Epithelial cell of prostate (primary cell): ENCODE data around the gene TMOD1.
"Not testable (repeated sequence)": the region's sequence is repeated elsewhere in the genome, so short reads cannot be mapped to it uniquely, and the experiment has no call there.

Experiments used
- DNase-seq: peaks from one replicate; pipeline ENCODE4 v3.0.0-alpha.2; 2011; ENCODE audit warnings: low read depth, low spot score
- H3K27ac ChIP-seq: fragments of 450-650 bp; 2 replicates; pipeline ENCODE4 v1.5.1; 2017; ENCODE audit warnings: mild to moderate bottlenecking

Gene TMOD1

DNA sequence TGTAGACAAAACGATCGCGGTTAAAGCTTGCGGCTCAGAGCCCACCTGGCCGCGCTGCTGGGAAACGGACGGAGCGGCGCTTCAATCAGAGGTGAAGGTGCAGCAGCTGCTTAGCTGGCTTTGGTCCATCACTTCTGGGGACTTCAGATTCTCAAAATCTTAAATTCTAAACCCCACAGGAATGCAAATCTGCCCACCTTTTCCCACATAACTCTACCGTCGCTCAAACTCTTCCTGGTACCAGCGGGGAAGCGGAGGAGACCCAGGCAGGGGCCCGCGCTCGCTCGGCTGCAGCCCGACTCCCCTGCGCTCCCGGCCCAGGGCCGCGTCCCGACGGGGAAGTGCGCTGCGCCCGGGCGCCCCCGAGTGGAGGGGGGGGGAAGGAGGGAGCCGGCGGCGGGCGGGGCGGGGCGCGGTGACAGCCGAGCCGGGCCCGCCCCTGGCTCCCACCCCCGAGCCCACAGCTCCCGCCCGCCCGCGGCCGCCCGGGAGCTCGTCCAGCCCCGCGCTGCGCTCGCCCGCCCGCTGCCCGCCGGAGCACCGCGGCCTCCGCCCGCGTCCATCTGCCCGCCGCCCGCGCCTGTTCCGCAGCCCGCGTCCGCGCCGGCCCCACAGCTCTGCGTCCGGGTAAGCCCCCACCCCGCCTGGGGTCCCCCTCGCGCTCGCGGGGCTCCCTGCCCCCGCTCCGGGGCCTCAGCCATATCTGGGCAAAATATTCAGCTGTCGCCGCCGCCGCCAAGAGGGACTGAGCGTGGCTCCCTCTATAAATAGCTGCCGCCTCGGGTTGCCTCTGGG lies at the start of gene TMOD1:
Gene TMOD1, plus strand, starts transcription at position 490 of the 795 bp plus-strand sequence. CDS start 22,523 bp downstream, outside the sequence.
- H3K27ac ChIP-seq, result no peak within 1 kb of the TSS
- no peak for DNase-seq

DNA sequence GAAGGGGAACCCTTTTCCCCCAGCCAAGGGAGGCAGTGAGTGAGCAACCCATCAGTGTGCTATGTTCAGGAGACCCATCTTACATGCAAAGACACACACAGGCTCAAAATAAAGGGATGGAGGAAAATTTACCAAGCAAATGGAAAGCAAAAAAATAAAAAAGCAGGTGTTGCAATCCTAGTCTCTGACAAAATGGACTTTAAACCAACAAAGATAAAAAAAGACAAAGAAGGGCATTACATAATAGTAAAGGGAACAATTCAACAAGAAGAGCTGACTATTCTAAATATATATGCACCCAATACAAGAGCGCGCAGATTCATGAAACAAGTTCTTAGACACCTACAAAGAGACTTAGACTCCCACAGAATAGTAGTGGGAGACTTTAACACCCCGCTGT lies 47.9 kb upstream of the TMOD1 start:
- DNase-seq, result not testable (repeated sequence)

DNA sequence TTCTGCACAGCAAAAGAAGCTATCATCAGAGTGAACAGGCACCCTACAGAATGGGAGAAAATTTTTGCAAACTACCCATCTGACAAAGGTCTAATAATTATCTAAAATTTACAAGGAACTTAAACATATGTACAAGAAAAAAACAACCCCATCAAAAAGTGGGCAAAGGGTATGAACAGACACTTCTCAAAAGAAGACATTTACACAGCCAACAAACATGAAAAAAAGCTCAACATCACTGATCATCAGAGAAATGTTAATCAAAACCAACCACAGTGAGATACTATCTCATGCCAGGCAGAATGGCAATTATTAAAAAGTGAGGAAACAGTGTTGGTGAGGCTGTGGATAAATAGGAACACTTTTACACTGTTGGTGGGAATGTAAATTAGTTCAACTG lies 44.6 kb upstream of the TMOD1 start:
- not testable (repeated sequence) for DNase-seq, H3K27ac ChIP-seq

More for the DNA sequence above, 47.9 kb upstream of the TMOD1 start:
- H3K27ac ChIP-seq, result not testable (repeated sequence)

DNA sequence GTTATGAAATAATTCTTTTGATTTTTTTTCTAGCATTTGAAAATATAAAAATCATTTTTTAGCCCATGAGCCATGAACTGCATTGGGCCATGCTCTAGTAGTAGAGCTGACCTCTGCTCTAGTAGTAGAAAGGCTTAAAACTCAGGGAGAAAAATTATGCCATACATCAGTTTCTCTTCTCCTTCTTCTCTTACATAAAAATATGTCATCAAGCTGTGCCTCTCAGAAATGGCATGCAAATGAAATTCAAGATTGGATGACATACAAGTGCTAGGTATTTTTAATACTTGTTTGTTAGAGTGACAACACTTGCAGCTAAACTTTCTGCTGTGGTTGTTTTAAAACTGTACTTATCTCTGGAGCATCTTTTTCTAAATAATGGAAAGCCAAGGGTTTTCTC lies 42.1 kb upstream of the TMOD1 start:
- no peak for DNase-seq
- H3K27ac ChIP-seq, result no peak overlapping the region

DNA sequence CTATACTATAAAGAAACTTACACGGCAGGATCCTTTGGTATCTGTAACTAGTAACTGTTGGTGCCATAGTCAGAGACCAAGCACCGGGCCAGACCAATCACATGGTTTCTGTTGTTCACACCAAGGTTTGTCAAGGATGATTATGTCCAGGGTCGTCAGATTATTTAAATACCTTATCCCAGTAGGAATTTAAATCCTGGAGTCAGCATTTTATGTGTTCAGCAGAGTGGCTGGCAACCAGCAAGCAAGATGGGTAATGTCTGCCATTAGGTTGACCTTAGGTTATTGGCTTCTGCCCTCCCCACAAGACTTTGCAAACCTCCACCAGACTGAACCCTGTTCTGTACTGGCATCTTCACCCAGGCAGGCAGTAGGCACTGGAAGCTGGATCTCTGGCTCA lies 39.3 kb upstream of the TMOD1 start:
- H3K27ac ChIP-seq, result no peak overlapping the region
- no peak for DNase-seq

DNA sequence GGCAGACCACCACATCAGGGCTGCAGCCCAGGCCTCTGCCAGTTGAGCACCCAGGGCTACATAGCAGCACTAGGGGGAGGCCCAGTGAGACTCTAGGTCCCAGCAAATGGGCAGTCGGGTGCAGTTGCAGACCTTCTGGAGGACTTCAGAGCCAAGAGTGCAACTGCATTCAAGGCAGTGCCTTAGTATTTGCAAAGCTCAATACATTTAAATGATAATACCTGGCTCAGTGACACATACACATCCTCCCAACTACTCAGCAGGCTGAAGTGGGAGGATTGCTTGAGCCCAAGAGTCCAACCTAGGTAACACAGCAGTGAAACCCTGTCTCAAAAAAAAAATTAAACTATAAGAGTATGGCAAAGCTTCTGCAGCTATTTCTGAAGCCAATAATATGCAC lies 38.6 kb upstream of the TMOD1 start:
- no peak overlapping the region for H3K27ac ChIP-seq
- DNase-seq, result no peak

DNA sequence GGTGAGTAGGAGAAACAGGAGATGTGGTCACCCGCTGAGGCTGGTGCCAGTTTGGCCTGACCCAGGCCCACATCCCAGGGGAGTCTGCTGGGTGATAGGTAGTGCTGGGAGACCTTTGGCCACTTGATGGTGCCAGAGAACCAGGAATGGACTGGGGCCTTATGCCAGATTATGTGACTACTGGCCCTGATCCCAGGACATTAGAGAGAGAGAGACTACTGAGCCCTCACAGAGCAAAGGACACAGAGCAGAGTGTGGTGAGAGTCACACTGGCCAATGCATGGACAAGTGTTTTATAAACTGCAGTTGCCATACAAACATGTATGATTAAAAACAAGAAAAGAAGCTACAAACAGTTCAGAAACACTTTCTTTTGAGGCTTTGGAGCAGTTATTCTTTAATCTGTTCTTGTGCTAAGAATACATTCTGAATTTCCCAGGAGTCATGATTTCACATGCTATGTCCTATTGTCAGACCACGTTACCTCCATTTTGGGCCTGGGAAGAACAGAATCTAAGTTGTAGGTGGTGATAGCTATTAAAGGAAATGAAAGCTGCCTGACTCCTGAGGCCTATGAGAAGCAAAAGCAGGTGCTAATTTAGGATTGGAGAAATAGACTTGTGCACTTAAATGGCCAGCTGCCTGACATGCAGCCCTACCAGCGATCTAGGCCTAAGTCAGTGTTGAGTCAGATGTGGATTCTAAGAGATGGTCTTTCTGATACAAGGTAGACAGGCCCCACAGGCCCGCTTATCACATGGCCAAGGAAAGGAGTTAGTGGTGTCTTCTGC lies 32.6 kb upstream of the TMOD1 start:
- no peak for DNase-seq
- H3K27ac ChIP-seq, result no peak overlapping the region

DNA sequence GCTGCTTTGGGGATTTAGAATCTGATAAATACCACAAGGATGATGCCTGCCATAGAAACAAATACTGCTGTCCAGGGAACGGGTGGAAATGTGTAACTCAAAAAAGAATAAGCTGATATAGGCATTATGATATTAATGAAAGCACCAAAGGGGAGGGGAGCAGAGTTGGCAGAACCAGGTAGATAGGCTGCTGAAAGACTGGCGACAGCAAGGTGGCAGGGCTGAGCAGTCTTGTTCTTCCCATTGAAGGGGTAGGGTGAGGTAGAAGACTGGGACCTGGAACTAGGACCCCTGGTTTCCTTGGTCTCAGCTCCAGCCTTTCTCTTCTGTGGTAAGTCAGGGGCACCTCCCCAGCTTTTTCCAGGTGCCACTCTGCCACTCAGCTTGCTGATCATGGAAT lies 31.4 kb upstream of the TMOD1 start:
- no peak overlapping the region for H3K27ac ChIP-seq
- DNase-seq, result no peak

DNA sequence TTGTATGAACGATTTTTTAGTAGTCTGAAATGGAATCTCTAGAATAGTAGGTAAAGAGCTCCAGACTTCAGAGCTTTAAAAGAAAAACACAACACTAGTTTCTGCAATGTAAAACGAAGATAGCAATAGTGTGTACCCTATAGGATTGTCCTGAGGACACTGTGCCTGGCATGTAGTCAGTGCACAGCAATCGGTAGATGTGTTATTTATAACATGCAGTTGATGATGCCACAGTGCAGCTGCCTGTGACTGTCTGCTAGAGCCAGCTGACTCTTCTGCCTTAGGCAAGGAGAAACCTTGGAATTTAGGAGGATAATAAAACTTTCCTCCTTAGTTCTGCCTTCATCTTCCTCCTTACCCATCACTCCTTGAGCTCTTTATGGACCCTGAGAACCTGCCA lies 27.7 kb upstream of the TMOD1 start:
- DNase-seq, result no peak

DNA sequence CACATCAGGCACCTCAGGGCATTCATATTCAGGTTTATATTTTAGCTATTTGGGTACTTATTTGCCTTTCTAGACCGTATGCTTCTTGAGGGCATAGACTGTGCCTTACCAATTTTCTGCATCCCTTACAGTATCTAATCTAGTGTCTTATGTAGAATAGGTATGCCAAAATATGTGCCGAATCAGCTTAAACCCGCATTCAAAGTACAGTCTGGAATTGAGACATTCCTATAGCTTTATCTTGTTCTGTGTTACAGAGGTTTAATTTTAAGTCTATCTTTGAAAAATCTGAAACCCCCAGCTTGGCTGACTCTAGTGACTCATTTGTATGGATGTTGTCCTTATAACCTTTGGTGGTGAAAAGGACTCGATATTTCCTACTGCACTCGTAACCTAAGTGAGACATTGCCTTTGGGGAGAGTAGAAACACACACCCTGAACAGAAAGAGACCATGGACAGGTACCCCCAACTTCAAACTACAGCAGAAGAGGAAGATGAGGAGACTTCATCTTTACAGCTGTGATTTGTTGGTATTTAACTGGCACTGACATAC lies 27.0 kb upstream of the TMOD1 start:
- H3K27ac ChIP-seq, result no peak overlapping the region
- DNase-seq, result no peak

More for the DNA sequence above, 27.7 kb upstream of the TMOD1 start:
- H3K27ac ChIP-seq, result no peak overlapping the region

DNA sequence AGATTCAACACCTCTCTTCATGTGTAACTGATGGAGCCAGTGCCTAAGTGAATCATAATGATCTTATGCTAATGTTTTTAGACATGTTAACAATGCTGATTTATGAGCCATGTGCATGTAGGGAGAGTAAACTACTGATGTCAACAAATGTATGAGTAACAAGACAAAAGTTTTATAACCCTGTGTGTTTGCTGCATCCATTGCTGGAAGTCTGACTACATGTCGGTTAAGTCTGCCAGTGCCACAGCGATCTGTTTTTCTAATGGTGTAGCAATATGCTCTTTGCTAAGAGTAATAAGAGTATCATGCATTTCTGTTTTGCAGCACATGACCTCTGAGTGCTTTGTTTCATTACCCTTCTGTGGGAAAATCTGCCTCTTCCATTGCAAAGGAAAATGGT lies 26.4 kb upstream of the TMOD1 start:
- peak; percentile 74 for DNase-seq
- no peak overlapping the region for H3K27ac ChIP-seq

DNA sequence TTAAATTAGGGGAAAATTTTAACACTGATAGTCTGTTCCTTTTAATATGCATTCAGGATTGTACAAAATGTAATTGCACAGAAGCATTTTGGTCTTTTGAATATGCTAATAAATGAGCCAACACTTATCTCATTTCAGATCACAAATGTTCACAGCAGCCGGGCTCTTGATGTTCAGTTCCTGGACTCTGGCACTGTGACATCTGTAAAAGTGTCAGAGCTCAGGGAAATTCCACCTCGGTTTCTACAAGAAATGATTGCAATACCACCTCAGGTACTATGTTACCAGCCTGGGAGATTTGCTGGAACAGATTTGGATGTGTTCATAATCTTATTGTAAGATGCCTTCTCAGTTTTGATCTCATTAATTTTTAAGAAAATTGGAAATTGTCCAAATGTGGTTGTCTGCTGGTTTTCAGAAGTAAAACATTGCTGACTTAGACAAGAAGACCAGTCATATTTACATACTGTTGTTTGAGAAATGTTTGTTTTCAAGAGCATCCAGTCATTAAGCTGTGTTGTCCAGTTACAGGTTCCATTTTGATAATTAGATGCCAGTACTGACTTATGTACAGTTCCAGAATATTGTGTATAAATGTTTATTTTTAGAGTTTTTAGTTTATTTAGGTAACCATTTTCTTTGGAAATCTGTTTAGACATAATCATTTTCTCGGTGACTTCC lies 23.0 kb upstream of the TMOD1 start:
- no peak for DNase-seq
- H3K27ac ChIP-seq, result no peak overlapping the region

DNA sequence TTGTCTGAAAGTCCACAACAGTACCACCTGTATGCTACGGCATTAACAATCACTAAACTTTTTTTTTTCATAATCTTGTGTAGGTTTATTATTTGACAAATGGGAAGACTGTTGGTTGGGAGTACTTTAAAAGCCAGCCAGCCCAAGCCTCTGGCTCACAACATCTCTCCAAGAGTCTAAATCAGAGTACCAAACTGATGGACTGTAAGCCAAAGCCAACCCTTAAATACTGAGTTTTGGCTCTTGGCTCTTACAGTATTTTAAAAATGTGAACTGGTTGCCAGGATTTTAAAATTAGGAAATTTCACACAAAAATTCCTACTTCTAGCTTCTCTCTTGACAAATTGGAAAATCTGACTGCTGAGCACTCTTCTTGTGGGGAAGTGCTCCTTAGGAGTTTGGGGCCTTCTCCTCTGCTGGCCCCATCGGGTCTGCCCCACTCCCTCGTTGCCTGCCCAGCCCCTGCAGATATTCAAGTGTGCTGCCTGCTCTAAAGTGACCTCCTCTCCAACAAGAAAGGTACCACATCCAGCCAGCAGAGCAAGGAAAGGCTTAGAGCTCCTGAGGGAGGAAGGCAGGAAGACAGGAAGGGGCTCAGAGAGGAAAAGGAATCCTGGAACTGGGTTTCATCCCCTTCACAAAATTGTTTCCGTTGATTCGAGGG lies 21.8 kb upstream of the TMOD1 start:
- no peak for DNase-seq

DNA sequence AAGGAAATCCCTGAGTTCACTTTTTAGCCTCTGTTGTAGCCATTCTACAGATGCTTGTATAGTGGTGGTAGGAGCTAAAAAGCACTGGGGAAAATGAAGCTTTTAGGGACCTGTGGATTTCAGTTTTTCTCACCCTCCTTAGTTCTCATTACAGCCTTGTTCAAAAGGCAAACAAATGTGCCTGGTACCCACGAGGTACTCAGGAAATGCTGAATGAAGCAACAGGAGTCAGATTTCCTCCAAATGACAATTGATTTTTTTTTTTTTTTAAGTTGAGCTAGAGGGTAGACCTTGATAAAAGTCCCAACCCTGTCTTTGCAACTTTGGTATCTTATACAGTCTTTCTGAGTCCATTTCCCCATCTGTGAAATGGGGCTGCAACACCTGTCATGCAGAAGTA lies 21.3 kb upstream of the TMOD1 start:
- no peak overlapping the region for H3K27ac ChIP-seq
- no peak for DNase-seq

More for the DNA sequence above, 21.8 kb upstream of the TMOD1 start:
- H3K27ac ChIP-seq, result no peak overlapping the region

DNA sequence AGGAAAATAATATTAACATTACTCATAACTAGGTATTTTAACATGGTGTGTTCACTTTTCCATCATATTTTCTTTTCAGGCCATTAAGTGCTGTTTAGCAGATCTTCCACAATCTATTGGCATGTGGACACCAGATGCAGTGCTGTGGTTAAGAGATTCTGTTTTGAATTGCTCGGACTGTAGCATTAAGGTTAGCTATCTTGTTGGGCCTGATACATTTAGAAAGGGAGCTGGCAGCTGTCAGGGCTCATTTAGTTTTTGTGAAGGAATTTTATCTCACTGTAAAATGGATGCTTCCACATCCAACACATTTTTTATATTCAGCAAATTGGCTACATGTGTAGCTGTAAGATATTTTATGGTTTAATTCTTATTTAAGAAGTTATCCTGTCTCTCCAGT lies 20.7 kb upstream of the TMOD1 start:
- no peak for DNase-seq
- H3K27ac ChIP-seq, result no peak overlapping the region

DNA sequence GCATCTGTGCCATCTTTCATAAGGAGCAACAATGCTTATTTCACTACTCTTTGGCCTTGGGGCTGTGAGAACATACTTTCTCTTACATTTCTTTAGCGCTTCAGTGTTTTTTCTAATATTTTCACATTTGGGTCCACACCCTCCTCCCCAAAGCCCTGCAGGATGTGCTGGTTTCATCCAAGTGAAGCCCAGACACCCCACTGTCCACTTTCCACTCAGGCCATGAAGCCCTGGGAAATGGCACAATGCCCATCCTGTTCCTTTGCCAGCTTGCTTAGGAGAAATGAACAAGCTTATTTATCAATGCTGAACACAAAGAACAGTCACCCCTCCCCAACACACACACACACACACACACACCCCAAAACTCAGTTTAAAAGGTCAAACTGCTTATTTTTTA lies 17.3 kb upstream of the TMOD1 start:
- H3K27ac ChIP-seq, result no peak overlapping the region
- DNase-seq, result no peak

DNA sequence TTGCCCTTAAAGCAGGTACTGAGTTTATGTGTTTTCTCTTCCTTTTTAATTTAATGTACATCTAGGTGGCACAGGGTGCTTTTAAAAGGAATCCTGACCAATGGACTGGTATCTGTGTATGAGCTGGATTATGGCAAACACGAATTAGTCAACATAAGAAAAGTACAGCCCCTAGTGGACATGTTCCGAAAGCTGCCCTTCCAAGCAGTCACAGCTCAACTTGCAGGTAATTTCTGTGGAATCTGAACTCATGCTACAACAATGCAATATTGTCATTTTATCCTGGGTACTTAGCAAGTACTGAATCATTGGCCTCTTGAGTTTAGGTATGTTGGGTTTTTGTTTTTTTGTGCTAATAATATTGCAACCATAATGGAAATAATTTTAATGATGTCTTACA lies 14.4 kb upstream of the TMOD1 start:
- no peak for DNase-seq

DNA sequence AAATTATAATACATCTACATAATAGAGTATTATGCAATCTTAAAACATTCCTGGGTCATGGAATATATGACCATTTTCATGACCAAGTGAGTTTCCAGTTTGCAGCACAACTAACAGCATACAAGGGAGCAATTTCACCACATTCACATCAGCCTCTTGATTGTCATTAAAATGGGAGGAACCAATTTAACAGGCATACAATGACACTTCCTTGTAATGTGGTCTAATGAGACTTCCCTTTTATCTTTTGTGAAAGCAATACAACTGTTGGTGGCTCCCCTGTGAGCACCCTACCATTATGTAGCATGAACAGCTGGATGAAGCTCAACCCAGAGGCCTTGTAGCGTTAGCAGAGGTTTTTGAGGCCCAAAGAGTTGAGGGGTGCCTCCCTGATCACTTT lies 13.6 kb upstream of the TMOD1 start:
- H3K27ac ChIP-seq, result no peak overlapping the region
- DNase-seq, result no peak

More for the DNA sequence above, 14.4 kb upstream of the TMOD1 start:
- H3K27ac ChIP-seq, result no peak overlapping the region

DNA sequence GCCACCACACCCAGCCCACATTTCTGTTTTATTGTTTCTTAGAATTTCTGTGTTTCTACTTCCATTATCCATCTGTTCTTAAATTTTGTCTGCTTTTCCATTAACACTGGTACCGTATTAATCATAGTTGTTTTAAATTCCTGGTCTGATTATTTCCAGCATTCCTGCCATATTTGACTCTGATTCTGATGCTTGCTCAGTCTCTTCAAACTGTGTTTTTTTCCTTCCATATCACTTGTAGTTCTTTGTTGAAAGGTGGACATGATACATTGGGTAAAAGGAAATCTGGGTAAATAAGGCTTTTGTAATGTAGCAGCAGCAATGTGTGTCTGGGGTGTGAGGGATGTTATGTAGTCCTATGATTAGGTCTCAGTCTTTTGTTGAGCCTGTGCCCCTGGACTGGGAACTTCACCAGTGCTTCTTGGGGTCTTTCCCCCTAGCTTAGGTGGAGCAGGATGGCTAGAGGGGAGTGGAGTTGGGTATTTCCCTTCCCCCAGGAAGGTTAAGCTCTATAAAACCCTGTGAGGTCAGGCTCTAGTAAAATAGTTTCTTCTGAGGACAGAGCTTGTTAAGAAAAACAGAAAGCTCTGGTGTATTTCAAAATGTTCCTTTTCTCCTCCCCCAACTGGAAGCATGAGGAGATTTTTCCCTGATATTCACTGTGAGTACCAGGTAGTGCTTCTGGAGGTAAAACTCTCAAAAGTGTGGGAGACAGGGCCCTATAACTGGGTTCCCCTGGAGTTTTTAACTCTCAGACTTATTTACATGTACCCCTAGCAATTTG lies 10.1 kb upstream of the TMOD1 start:
- no peak overlapping the region for H3K27ac ChIP-seq
- no peak for DNase-seq
